ENCODE data around the gene INAFM2. TPM values are rescaled to one million over a fixed set of nuclear protein-coding genes. Genes with fewer than 3 reads are reported as not detected.

The INAFM2 gene
- total and polyA plus RNA-seq, 2 of the 4 experiments (the other 2 are of a cell fraction): 10.4 to 14.0 TPM

- TF ChIP-seq SMC3 (IDR thresholded peaks at IDR 0.05; ENCODE audit: low read depth, low read length): no peak
These were observed 45.4 kb downstream of the INAFM2 start (continued) for GRCh38 chr15:40368719-40369473.

- H3K18ac ChIP-seq (ENCODE audit: low read depth, low read length): no peak overlapping the region
- H3K23ac ChIP-seq (ENCODE audit: low read depth, low read length): no peak overlapping the region
- H2BK120ac ChIP-seq (ENCODE audit: low read depth, low read length): no peak overlapping the region
- H2BK15ac ChIP-seq (ENCODE audit: low read depth, low read length): no peak overlapping the region
- H2AFZ ChIP-seq (replicated peaks; ENCODE audit: low read length, poor library complexity): no peak overlapping the region
- H3K27me3 ChIP-seq (ENCODE audit: control insufficient read depth, insufficient read depth, low read length): peaks cover 5% of the 10 kb centered on the region; the same call in 1 of the 2 replicates
- no peak overlapping the region for H4K8ac ChIP-seq (ENCODE audit: low read depth in 2 of 2, low read length in 2 of 2)
- peaks cover 2% of the 10 kb centered on the region for H3K4me1 ChIP-seq (ENCODE audit: control insufficient read depth, insufficient read depth, low read length)
- no peak overlapping the region for H3K4ac ChIP-seq (ENCODE audit: low read depth, low read length)
- H3K36me3 ChIP-seq (ENCODE audit: control insufficient read depth, insufficient read depth, low read length): no peaks in the 10 kb centered on the region
- H2AK9ac ChIP-seq (replicated peaks; ENCODE audit: low read depth, low read length, poor library complexity): no peak overlapping the region
- H3K79me1 ChIP-seq (ENCODE audit: low read depth in 1 of 2, low read length in 2 of 2): no peaks in the 10 kb centered on the region
- dilution Hi-C loops (cut with HindIII; ENCODE audit: low sequenced_read_pairs, unreplicated experiment) (no loop called here), in situ Hi-C loops (cut with MboI; ENCODE audit: low sequenced_read_pairs) (no loop called here), intact Hi-C loops (cut with micrococcal nuclease) (no loop called here)
- TF ChIP-seq NFE2L2 (IDR thresholded peaks at IDR 0.05; ENCODE audit: low read depth, low read length) (no peak), FOS (IDR thresholded peaks at IDR 0.05; ENCODE audit: low read depth, low read length) (no peak), CEBPB (IDR thresholded peaks at IDR 0.05; ENCODE audit: low read depth, low read length) (no peak), BHLHE40 (IDR thresholded peaks at IDR 0.05; ENCODE audit: low read depth, low read length) (no peak), MXI1 (IDR thresholded peaks at IDR 0.05; ENCODE audit: borderline replicate concordance, low read depth, low read length) (no peak), CTCF (conservative IDR thresholded peaks at IDR 0.05; ENCODE audit: low read depth, low read length) (no peak), MAFK (IDR thresholded peaks at IDR 0.05; ENCODE audit: low read depth, low read length) (no peak), SMC3 (IDR thresholded peaks at IDR 0.05; ENCODE audit: low read depth, low read length) (no peak), CHD1 (IDR thresholded peaks at IDR 0.05; ENCODE audit: low read depth, low read length) (no peak), POLR2A (IDR thresholded peaks at IDR 0.05; ENCODE audit: low read depth, low read length) (no peak), MAZ (IDR thresholded peaks at IDR 0.05; ENCODE audit: borderline replicate concordance, low read depth, low read length) (no peak)
- TF ChIP-seq, protein P1, sequence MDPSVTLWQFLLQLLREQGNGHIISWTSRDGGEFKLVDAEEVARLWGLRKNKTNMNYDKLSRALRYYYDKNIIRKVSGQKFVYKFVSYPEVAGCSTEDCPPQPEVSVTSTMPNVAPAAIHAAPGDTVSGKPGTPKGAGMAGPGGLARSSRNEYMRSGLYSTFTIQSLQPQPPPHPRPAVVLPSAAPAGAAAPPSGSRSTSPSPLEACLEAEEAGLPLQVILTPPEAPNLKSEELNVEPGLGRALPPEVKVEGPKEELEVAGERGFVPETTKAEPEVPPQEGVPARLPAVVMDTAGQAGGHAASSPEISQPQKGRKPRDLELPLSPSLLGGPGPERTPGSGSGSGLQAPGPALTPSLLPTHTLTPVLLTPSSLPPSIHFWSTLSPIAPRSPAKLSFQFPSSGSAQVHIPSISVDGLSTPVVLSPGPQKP (IDR thresholded peaks at IDR 0.05; ENCODE audit: borderline replicate concordance, low read depth, low read length): no peak
- H3K9ac ChIP-seq (ENCODE audit: low read depth, low read length): no peak overlapping the region
- ChIA-PET CTCF (interaction anchor here (1.5 to 1.6 kb wide), 2 partner anchors 12 to 25 kb away, joined by 5 to 6 read pairs; partner anchors contain the start of gene DISP2), POLR2A (ENCODE audit: unreplicated experiment) (no interaction called here)
- H3K56ac ChIP-seq (ENCODE audit: extremely low read depth, insufficient read depth, low read length): no peak overlapping the region
- no peak overlapping the region for H4K5ac ChIP-seq (ENCODE audit: low read depth, low read length)
- no peak overlapping the region for H2BK20ac ChIP-seq (ENCODE audit: low read depth, low read length)
- BruUV-seq (replicated peaks): no TSS peak
- 88% methylated on average over 3 of the region's 10 CpGs; no CpG with 5 or more reads in 1 of the 2 experiments for WGBS, 2 experiments (ENCODE audit: extremely low coverage in 2 of 2, insufficient read length in 1 of 2)
- no peak overlapping the region for H3K14ac ChIP-seq (replicated peaks; ENCODE audit: low read depth, low read length)
- ATAC-seq (ENCODE audit: low read depth): no peak
- H3K4me2 ChIP-seq (ENCODE audit: low read depth, low read length): no peak overlapping the region
- H3K9me3 ChIP-seq (ENCODE audit: control insufficient read depth, insufficient read depth, low read length): no peaks in the 10 kb centered on the region
- no peak overlapping the region for H3K27ac ChIP-seq (ENCODE audit: insufficient read depth, low read length)
- no peak overlapping the region for H4K91ac ChIP-seq (ENCODE audit: insufficient read depth, low read depth, low read length)
- no peaks in the 10 kb centered on the region for H4K20me1 ChIP-seq (ENCODE audit: insufficient read depth, low read length)
- no peak for DNase-seq
- H2AK5ac ChIP-seq (ENCODE audit: low read depth, low read length): peak overlapping the region; percentile 58; the same call in 1 of the 2 replicates
- no peak overlapping the region for H3K4me3 ChIP-seq (ENCODE audit: insufficient read depth, low read depth, low read length)
- no peak overlapping the region for H2BK5ac ChIP-seq (ENCODE audit: low read depth, low read length, poor library complexity, severe bottlenecking)
- 0 out of 2 replicates have a peak, but pooled peaks cover 3% of the 10 kb centered on the region for H3K9me1 ChIP-seq (ENCODE audit: insufficient read depth, low read length)
These were observed 46.0 kb downstream of the INAFM2 start for GRCh38 chr15:40369474-40369869.
